Measurements from ENCODE around the gene IFT25.

- TF ChIP-seq CTCF (IDR thresholded peaks at IDR 0.05; ENCODE audit: insufficient read depth, low read depth, low read length) (no peak), EZH2 (IDR thresholded peaks at IDR 0.05; ENCODE audit: insufficient read depth, low read length) (no peak)
These were observed 46.3 kb downstream of the IFT25 start for GRCh38 chr1:53899206-53899628.

Data from astrocyte (in vitro differentiated cells and primary cell).